ENCODE data around the gene ITGB1BP2.
"Not testable (repeated sequence)": the region's sequence is repeated elsewhere in the genome, so short reads cannot be mapped to it uniquely, and the experiment has no call there.

DNA sequence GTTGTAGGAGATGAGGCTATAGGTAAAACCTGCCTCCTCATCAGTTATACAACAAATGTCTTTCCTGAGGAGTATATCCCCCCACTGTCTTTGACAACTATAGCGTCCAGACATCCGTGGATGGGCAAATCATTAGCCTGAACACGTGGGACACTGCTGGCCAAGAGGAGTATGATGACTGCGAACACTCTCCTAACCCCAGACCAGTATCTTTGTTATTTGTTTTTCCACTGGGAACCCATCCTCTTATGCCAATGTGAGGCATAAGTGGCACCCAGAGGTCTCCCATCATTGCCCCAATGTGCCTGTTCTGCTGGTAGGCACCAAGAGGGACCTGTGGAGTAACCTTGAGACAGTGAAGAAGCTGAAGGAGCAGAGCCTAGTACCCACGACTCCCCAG, 50.9 kb downstream of the ITGB1BP2 start:
- TF ChIP-seq EZH2 (IDR thresholded peaks at IDR 0.05; ENCODE audit: borderline replicate concordance, low read depth, low read length, severe bottlenecking); POLR2A (IDR thresholded peaks at IDR 0.05; ENCODE audit: low read depth, low read length): not testable (repeated sequence)
- TF ChIP-seq, protein P1, sequence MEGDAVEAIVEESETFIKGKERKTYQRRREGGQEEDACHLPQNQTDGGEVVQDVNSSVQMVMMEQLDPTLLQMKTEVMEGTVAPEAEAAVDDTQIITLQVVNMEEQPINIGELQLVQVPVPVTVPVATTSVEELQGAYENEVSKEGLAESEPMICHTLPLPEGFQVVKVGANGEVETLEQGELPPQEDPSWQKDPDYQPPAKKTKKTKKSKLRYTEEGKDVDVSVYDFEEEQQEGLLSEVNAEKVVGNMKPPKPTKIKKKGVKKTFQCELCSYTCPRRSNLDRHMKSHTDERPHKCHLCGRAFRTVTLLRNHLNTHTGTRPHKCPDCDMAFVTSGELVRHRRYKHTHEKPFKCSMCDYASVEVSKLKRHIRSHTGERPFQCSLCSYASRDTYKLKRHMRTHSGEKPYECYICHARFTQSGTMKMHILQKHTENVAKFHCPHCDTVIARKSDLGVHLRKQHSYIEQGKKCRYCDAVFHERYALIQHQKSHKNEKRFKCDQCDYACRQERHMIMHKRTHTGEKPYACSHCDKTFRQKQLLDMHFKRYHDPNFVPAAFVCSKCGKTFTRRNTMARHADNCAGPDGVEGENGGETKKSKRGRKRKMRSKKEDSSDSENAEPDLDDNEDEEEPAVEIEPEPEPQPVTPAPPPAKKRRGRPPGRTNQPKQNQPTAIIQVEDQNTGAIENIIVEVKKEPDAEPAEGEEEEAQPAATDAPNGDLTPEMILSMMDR (IDR thresholded peaks at IDR 0.05; ENCODE audit: extremely low read depth in 1 of 2, insufficient read depth in 1 of 2, low read depth in 1 of 2, low read length in 2 of 2), result not testable (repeated sequence)
- TF ChIP-seq, protein P2, sequence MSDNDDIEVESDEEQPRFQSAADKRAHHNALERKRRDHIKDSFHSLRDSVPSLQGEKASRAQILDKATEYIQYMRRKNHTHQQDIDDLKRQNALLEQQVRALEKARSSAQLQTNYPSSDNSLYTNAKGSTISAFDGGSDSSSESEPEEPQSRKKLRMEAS (IDR thresholded peaks at IDR 0.05; ENCODE audit: insufficient read depth, insufficient read length), result not testable (repeated sequence)
